IPS DF 19.7 (cell line): ENCODE data around the gene MYCBPAP.

ENCODE experiments used
- DNase-seq: peaks from one replicate; pipeline ENCODE4 v3.0.0-alpha.2; 2013; ENCODE audit warnings: low read depth, low spot score

The MYCBPAP gene

DNA sequence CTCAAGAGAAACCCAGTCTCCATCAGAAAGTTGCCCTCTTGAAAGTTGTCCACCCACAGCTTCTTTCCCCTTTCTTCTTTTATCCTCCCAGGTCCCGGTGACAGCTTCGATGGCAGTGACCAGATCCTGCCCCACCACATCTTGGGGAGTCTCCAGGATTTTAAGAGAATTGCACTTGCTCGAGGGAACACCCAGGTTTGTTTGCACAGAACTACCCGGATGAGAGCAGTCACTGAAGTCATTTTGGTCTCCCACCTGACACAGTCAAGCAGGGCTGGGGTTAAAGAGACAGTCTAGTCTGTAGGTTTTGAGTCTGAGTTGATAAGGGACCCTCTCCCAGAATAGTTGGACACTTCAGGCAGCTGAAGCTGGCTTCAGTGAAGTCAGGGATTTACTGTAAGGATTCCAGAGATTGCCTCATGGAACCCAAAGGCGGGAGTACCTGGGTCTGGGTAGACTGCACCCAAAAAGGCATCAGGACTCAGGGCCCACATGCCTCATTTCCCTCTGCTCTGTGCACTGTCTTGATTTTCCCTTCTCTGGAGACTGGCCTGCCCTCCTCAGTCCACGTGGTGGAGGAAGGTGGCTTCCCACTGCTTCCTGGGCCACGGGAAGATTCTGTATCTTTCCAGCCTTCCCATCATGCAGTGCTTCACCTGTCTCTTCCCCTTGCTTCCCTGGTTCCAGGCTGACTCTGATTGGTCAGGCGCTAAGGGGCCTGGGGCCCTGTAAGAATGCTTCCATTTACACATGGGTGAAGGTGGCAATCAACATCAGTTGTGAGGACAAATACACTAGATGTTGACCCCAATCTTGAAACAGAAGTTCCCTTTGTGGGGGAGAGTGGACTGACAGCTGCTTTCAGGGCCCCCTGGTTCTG lies 9.5 kb downstream of the MYCBPAP start:
- no peak for DNase-seq

GRCh38 chr17:50518384-50519023 lies 10.3 kb downstream of the MYCBPAP start:
- no peak for DNase-seq

- no peak for DNase-seq
Observed at GRCh38 chr17:50519141-50519834, 11.0 kb downstream of the MYCBPAP start.

DNA sequence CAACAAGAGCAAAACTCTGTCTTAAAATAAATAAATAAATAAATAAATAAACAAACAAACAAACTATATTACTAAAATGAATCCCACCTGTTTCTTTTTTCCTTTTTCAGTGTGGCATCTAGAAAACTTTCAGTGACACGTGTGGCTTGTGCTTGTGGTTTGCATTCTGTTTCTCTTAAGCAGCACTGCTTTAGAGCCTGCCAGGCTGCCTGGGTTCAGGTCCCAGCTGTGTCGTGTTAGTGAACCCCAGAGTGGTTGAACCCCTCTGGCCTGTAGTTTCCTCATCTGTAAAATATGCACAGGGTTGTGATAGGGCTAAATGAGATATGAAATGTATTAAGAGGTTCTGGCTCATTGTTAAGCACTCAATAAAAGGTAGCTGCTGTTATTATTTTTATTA lies 12.2 kb downstream of the MYCBPAP start:
- no peak for DNase-seq

DNA sequence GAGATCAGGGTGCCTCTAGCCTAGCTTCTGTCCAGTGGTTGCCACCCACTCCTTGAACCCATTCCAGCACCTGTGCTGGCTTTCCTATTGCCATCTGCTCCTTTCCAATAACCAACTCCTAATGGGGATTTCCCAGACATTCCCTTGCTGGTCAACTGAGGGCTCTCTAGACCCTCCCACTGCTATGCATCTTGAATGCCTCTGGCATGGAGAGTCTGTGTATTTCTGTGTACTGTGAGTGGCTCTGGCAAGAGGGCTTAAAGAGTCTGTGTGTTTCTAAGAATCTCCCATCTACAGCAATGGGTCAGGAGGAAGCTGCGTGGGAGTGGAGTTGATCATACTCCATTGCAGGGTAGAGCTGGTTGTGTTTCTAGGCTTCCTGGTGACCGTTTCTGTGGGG lies 13.3 kb downstream of the MYCBPAP start:
- no peak for DNase-seq

GRCh38 chr17:50522766-50523165 lies 14.5 kb downstream of the MYCBPAP start:
- DNase-seq: no peak

- no peak for DNase-seq
Observed at GRCh38 chr17:50523208-50523607, 15.0 kb downstream of the MYCBPAP start.

- no peak for DNase-seq
Observed at GRCh38 chr17:50524838-50525237, 16.6 kb downstream of the MYCBPAP start.

DNA sequence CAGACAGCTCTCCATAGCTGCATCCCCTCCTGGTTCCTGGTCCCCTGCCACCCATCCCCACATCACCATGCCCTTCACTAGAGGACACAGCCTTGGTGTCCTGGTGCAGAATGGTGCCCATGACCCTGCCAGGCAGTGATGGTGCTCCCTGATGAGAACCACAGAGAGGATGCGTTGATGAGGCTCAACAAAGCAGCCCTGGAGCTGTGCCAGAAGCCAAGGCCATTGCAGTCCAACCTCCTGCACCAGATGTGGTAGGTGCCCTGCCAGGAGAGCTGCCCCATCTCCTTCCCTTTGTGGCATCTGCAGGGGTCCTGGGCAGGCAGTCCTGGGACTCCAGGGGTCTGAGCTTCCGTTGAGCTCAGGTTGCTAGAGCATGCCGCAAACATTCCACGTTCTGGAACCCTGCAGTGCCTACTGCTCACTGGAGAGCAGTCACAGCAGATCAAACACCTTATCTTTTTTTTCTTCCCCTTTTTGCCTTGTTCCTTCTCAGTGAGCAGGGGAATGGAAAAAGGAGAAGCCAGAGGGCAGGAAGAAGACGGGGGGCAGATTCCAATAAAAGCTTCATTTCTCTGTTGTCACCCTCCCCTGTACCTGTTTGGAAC lies 19.0 kb downstream of the MYCBPAP start:
- no peak for DNase-seq

- DNase-seq: no peak
Observed at GRCh38 chr17:50527949-50528474, 19.8 kb downstream of the MYCBPAP start.

- DNase-seq: no peak
Observed at GRCh38 chr17:50529849-50530248, 21.6 kb downstream of the MYCBPAP start.

DNA sequence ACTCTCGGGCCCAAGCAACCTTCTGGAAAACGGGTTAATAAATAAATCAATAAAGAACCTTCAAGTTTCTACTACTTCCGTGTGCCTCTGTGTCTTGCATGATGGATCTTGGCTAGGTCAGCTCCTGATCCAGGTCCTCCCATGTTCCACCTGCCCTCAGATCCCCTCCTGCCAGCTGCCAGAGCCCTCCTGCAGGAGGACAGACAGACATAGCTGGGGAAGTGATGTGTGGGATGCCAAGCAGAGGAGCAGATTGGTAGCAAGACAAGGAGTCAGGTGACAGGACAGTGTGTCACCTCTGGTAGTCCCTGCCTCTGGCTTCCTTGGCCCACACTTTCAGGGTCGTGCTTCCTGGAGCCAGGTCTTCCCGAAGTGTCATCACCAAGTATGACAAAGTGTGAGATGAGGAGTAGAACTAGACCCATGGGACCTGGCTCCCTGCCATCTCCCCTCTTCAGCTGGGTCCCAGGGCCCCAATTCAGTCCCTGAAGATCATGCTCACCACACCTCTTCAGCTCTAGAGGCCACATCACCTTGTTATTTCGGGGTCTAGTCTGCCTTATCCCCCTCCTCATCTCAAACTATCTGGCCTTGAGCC lies 23.3 kb downstream of the MYCBPAP start:
- DNase-seq: no peak

- no peak for DNase-seq
Observed at GRCh38 chr17:50532452-50533024, 24.3 kb downstream of the MYCBPAP start, which contains the start of gene EPN3. TSS of gene EPN3 (plus strand) at chr17:50532735. CDS start at chr17:50536557, 3,822 bp downstream.

GRCh38 chr17:50533185-50533584 lies 24.9 kb downstream of the MYCBPAP start:
- no peak for DNase-seq

DNA sequence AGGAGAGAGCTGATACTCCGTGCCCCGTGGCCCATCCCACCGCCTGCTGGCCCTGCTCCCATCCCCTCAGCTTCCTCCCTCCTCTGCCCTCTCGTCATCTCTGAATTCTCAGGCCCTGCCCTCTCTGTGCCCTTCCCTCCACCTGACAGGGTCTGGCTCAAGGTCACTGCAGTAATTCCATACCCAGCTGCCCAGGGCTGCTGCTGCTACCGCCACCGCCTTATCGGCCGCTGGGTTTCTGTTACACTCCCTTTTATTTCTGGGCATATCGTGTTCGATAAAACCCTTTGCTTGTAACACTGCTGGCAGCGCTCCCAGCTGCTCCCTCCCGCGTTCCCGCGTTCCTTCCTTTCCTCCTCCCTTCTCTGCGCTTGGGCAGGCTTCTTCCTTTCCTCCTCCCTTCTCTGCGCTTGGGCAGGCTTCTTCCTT lies 25.5 kb downstream of the MYCBPAP start:
- DNase-seq: no peak

DNA sequence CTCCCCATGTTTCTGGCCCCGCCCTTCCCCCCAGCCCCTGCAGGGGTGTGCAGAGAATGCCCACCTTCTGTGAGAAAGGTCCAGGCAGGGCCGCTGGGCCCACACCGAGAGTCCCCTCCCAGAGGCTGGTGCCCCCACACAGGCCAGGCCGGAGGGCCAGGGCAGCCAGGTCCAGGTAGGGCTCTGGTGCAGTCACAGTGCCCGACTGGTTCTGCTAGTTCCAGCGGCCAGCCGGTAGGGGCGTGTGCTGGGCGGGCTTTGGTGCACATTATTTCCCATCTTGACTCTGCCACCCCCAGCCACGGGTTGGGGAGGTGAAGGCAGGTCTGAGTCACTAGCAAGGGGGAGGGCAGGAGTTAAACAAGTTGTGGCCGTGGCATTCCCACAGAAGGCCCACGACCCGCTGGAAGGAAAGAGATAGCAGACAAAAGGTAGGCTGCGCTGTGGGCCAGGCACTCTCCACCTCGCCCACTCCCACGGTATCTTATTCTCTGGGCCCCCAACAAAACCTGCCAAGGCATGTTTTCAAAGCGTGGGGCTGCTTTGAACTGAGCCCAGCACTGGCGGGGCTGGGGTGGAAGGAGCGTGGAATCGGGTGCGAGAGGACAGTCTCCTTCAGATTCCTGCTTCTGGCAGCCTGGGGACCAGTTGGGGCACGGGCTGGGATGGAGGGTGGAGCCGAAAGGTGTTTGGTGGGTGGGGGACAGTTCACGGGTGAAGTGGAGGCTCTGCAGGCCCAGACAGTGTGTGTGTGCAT lies 26.2 kb downstream of the MYCBPAP start:
- DNase-seq: no peak

DNA sequence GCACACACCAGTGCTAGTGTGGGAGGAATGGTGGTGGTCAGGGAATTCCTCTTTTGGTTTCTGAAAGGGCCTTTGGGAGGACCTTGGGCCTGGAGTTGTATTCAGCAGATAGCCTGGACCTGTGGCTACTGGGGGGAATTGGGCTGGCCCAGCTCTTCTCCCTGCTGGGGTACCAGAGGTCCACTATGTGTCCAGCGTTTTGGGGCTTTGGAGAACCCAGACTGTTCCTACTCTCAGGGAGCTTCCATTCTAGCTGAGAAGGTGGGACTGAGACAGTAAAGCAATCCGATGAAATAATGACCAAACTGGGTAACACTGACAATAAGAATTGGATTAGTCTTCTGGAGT lies 26.7 kb downstream of the MYCBPAP start:
- no peak for DNase-seq

- DNase-seq: no peak
Observed at GRCh38 chr17:50535407-50535806, 27.2 kb downstream of the MYCBPAP start.

- DNase-seq: no peak
Observed at GRCh38 chr17:50536683-50537646, 28.7 kb downstream of the MYCBPAP start.
